Subcutaneous abdominal adipose tissue (tissue), 5 donors: Measurements from ENCODE around the gene DYSF.

Experiments used
- H3K27ac ChIP-seq: one replicate; pipeline ENCODE4 v1.7.0; 2013; ENCODE audit warnings: low read depth, mild to moderate bottlenecking, inconsistent platforms, low read length, moderate library complexity
- H3K27me3 ChIP-seq, 5 donors: one replicate each; pipeline ENCODE4 v1.7.0; 2013; ENCODE audit warnings: low read length in 5 of 5, inconsistent platforms in 1 of 5; ENCODE audit not compliant: control insufficient read depth in 5 of 5, insufficient read depth in 4 of 5
- H3K36me3 ChIP-seq, 5 donors: one replicate each; pipeline ENCODE4 v1.7.0; 2013; ENCODE audit warnings: low read length in 5 of 5; ENCODE audit not compliant: control insufficient read depth in 5 of 5, insufficient read depth in 5 of 5
- H3K4me1 ChIP-seq, 5 donors: one replicate each; pipeline ENCODE4 v1.7.0; 2013; ENCODE audit warnings: low read length in 5 of 5, mild to moderate bottlenecking in 3 of 5, moderate library complexity in 1 of 5; ENCODE audit not compliant: control insufficient read depth in 5 of 5, insufficient read depth in 5 of 5
- H3K4me3 ChIP-seq, 5 donors: one replicate each; pipeline ENCODE4 v1.7.0; 2013; ENCODE audit warnings: low read length in 5 of 5, low read depth in 1 of 5
- H3K9ac ChIP-seq, 5 donors: one replicate each; pipeline ENCODE4 v1.7.0; 2013; ENCODE audit warnings: low read length in 5 of 5, mild to moderate bottlenecking in 4 of 5, moderate library complexity in 3 of 5
- H3K9me3 ChIP-seq, 5 donors: one replicate each; pipeline ENCODE4 v1.7.0; 2013; ENCODE audit warnings: low read length in 5 of 5; ENCODE audit not compliant: control insufficient read depth in 5 of 5
- donor health status: healthy.
- donor health status: healthy.
- donor health status: healthy.
- donor health status: healthy.
- donor health status: healthy.

Gene DYSF

DNA sequence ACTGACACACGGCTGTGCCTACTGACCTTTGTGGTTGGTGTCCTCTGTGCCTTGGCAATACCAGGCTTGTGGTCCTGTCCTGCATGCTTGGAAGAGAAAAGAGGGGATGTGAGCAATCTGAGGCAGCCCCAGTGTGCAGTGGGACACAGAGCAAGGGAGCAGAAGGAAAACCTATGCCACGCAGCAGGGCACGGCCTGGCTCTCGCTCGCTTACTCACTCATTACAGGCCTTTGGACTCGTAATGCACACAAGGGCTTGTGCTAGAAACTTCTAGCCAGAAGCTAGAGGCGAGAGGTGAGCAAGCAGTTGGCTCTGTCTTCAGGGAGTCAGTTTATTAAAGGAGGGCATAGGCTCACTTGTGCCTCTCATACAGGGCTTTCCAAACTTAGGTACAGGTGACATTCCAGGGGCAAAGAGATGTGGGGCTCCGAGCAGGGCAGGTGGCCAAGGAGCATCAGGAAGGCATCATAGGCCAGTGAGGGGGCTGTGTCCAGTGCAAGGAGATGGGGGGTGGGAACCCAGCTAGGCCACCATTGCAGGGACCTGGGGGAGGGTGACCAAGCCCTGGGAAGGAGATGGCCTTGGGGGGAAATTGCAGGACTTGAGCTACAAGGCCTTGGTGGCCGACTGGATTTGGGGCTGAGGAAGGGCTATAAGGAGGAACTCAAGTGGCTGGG lies 100.8 kb downstream of the DYSF start:
- Histone ChIP-seq H3K4me3 (no peak overlapping the region), H3K9me3 (no peaks in the 10 kb centered on the region), H3K27ac (no peak overlapping the region), H3K4me1 (peaks cover 0 to 19% (median 0%) of the 10 kb centered on the region in 5 donors), H3K36me3 (peaks cover 0 to 37% (median 12%) of the 10 kb centered on the region in 5 donors), H3K27me3 (no peaks in the 10 kb centered on the region), H3K9ac (no peak overlapping the region)

DNA sequence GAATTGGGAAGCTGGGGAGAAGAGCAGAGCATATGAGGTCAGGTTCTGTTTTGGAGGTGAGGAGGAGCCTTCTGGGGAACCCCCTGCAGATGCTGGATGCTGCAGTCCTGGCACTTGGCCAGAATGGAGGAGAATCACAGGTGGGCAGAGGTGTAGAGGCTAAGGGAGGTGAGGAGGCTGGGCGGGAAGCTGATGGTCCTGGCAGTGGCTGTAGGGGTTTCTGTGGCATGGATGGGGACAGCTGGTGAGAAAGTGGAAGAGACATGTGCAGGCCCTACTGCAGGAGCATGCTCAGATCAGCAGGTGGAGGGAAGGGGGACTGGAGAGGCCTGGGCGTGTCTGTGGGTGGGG lies 101.3 kb downstream of the DYSF start:
- Histone ChIP-seq H3K4me1 (peaks cover 0 to 19% (median 0%) of the 10 kb centered on the region in 5 donors), H3K36me3 (peaks cover 0 to 41% (median 12%) of the 10 kb centered on the region in 5 donors), H3K4me3 (no peak overlapping the region)

DNA sequence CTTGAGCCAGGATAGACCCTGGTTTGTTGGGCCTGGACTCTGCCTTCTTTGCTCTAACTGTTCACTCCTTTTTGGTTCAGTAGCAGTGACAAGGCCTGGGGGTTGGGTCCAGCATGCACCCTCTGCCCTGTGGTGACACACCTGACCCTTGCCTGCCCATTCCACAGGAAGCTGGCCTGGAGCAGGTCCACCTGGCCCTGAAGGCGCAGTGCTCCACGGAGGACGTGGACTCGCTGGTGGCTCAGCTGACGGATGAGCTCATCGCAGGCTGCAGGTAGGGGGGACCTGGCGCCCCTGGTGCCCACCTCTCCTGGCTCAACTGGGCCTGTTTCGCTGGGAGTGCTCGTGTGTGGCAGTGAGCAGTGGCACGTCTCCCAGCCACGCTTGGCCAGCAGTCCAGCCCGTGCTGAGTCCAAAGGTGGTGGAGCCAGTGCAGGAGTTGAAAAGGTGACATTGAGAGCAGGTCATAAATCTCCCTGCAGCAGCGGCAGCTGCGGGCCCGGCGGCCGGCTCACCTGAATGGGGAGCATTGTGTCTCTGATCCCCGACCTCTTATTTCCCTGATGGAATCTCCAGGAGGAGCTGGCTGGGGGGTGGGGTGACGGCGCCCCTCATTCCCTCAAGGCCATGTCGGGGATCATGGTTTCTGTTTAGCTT lies 102.6 kb downstream of the DYSF start:
- Histone ChIP-seq H3K4me1 (peaks cover 0 to 19% (median 0%) of the 10 kb centered on the region in 5 donors), H3K27me3 (peaks cover 0 to 4% (median 0%) of the 10 kb centered on the region in 5 donors), H3K36me3 (peaks cover 0 to 41% (median 12%) of the 10 kb centered on the region in 5 donors), H3K4me3 (no peak overlapping the region), H3K9me3 (no peaks in the 10 kb centered on the region), H3K27ac (no peak overlapping the region), H3K9ac (no peak overlapping the region)

More for the DNA sequence above, 101.3 kb downstream of the DYSF start:
- Histone ChIP-seq H3K27ac (no peak overlapping the region), H3K27me3 (peaks cover 0 to 2% (median 0%) of the 10 kb centered on the region in 5 donors), H3K9me3 (no peaks in the 10 kb centered on the region), H3K9ac (no peak overlapping the region)

DNA sequence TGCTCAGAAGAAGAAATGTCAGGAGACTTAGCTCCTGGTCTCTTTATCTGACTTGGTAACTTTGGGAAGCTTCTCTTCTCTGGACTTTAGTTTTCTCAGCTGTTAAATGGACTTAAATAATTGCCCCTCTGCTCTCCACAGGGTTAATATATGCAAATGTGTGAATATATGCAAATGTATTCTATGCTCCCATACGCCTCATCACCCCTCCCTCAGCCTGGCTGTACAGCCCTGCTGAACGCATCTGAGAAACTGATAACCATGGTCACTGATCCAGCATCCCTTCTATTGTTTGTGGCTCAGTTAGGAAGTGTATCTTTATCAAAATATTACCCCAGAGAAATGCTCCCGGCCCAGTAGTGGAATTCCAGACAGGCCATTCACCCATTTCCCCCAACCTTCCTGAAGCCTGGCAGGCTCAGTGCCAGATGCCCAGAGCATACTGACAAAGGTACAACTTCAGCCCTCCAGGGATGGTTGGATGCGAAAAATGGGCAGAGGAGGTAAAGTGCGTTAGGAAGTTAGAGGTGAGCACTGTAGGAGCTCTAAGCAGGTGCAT lies 103.4 kb downstream of the DYSF start:
- H3K4me3 ChIP-seq: no peak overlapping the region
- no peak overlapping the region for H3K27ac ChIP-seq
- no peak overlapping the region for H3K9ac ChIP-seq
- peaks cover 0 to 4% (median 0%) of the 10 kb centered on the region in 5 donors for H3K27me3 ChIP-seq
- peaks cover 0 to 19% (median 0%) of the 10 kb centered on the region in 5 donors for H3K4me1 ChIP-seq
- peaks cover 0 to 36% (median 14%) of the 10 kb centered on the region in 5 donors for H3K36me3 ChIP-seq
- no peaks in the 10 kb centered on the region for H3K9me3 ChIP-seq

DNA sequence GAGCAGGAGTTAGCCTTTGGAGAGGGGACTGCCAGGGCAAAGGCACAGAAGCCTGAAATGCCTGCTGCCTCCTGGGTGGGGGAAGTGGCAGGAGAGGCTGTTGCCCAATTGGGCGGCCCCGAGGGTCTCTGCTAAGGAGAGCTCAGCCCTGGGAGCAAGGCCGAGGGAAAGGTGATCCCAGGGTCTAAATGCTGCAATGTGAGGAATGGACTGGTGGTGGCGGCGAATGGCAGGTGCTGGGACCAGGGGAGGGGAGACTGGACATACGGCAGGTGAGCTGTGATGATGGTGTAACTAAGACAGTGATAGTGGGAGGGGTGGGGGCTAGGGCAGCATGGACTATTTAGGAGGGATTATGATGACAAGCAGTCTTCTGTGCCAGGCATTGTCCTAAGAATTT lies 104.0 kb downstream of the DYSF start:
- no peak overlapping the region for H3K4me3 ChIP-seq
- H3K4me1 ChIP-seq: peaks cover 0 to 19% (median 0%) of the 10 kb centered on the region in 5 donors
- H3K27me3 ChIP-seq: peaks cover 0 to 4% (median 0%) of the 10 kb centered on the region in 5 donors
- H3K9ac ChIP-seq: no peak overlapping the region
- no peaks in the 10 kb centered on the region for H3K9me3 ChIP-seq
- H3K27ac ChIP-seq: no peak overlapping the region
- H3K36me3 ChIP-seq: peaks cover 0 to 40% (median 16%) of the 10 kb centered on the region in 5 donors

DNA sequence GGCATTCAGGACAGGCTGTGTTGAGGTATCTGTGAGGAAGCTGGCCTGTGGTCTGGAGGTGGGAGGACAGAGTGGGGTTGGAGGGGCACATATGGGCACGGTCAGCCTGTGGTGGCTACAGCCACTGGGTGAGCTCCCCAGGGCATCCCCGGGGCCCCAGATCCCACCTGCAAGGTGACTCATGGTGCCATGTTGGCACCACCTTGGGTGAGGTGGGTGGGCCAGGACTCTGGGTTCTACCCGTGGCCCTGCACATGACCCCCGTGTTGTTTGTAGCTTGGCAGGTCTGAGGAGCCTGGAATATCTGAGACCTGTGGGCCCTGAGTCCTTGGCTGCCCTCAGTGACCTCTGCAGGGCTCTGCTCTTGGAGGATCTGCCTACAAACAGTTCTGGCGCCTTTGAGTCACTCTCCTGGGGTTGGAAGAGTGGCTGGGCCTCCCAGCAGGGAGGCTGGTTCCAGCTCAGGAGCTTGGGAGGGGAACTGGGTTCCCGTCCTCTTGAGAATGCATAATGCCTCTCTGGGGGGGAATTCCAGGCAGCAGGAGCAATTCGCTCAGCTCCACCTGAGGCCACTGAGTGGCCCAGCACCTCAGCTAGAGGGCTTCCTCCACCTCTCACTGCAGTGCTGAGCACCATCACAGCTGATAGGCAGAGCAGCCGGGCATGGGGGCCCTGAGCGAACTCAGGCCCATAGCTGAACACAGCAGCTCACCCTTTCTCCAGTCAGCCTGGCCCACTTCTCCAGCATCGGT lies 105.1 kb downstream of the DYSF start:
- peaks cover 0 to 19% (median 0%) of the 10 kb centered on the region in 5 donors for H3K4me1 ChIP-seq
- peaks cover 0 to 4% (median 0%) of the 10 kb centered on the region in 5 donors for H3K27me3 ChIP-seq
- H3K9ac ChIP-seq: no peak overlapping the region

DNA sequence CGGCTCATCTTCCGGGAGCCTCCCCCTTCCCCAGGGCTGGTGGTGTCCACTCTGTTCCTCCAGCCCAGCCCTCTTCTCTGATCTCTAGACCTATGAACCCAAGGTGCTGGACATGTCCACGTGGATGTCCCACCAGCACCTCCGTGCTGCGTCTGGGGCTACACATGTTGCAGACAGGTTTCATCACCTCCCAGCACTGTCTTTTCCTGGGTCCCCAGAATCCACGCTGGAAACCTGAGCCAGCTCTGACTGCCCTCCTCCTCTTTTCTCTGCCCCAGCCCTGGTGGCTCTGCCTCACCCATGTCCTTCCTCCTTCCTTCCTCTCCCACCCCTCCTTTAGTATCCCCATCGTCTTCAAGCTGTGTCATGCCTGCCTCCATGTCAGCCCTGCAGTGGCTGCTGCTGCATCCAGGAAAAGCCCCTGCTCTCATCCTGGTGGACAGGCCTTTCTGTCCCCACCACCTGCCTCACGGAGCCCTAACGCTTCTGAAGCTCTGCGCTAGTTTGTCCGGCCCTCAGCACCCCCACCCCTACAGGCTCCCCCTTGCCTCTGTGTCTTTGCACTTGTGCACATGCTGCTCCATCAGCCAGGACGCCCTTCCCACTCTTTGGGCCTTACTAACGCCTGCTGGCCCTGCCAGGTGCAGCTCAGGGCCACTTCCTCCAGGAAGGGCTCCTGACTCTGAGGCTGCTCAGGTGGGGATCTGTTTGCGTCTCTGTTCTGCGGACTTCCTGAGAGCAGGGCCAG lies 105.9 kb downstream of the DYSF start:
- peaks cover 0 to 4% (median 0%) of the 10 kb centered on the region in 5 donors for H3K27me3 ChIP-seq
- H3K9ac ChIP-seq: no peak overlapping the region
- peaks cover 0 to 31% (median 8%) of the 10 kb centered on the region in 5 donors for H3K36me3 ChIP-seq
- H3K9me3 ChIP-seq: no peaks in the 10 kb centered on the region
- no peak overlapping the region for H3K4me3 ChIP-seq
- H3K4me1 ChIP-seq: peaks cover 0 to 19% (median 0%) of the 10 kb centered on the region in 5 donors
- H3K27ac ChIP-seq: no peak overlapping the region

More for the DNA sequence above, 105.1 kb downstream of the DYSF start:
- H3K4me3 ChIP-seq: no peak overlapping the region
- no peak overlapping the region for H3K27ac ChIP-seq
- peaks cover 0 to 34% (median 12%) of the 10 kb centered on the region in 5 donors for H3K36me3 ChIP-seq
- H3K9me3 ChIP-seq: no peaks in the 10 kb centered on the region

DNA sequence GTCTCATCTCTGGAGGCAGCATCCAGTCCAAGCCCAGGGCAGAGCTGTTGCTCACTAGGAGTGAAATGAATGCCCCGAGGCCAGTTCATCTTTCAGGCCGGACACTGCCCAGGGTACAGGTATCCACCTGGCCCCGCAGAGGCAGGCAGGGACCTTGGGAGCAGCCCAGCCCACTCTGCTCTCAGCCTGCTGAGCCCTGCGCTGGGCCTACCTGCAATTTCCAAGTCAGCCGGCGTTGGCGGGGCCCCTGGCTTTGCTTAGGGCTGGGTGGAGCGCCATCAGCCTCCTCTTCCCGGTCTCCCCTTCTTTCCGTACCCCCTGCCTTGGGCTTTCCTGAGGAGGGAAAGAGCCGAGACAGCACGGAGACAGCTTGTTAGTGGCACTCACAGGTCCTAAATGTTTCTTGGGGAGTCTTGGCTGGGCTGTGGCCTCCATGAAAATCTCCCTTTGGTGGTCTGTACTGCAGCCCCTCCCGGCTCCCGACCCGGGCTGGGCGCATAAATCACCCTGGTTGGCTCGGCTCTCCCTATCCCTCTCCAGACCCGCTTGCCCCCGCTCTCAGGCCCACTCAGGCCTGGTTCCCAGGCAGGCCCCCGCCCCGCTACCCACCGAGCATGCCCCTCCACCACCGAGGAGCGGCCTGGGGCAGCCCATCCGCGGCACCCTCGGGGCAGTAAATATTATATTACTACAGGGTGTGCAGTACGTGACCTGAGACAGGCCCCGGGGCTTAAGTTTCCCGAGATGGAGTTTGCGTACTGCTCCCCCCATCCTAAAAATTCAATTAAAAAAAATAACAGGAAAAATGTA lies 106.7 kb downstream of the DYSF start:
- Histone ChIP-seq H3K27me3 (peaks cover 0 to 4% (median 0%) of the 10 kb centered on the region in 5 donors), H3K36me3 (peaks cover 0 to 31% (median 8%) of the 10 kb centered on the region in 5 donors), H3K9ac (no peak overlapping the region), H3K9me3 (no peaks in the 10 kb centered on the region), H3K4me1 (peaks cover 0 to 19% (median 0%) of the 10 kb centered on the region in 5 donors), H3K27ac (no peak overlapping the region), H3K4me3 (no peak overlapping the region)

DNA sequence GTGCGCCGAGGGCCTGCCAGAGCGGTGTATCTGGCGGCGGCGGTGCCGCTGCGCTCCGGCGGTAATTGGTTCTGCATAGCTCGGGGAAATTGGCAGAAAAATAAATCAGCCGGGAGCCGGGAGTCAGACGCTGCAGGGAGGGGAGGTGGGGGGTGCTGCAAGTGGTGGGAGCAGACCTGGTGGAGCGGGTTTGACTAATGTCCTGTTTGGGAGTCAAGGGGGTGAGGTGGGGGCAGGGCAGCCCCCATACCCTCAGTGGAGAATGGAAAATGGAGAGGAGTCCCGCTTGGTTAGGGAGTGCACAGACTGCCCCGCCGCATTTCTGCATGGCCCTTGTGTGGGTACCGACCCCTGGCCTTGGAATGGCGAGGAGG lies 107.3 kb downstream of the DYSF start:
- Histone ChIP-seq H3K9ac (no peak overlapping the region), H3K4me1 (peaks cover 0 to 15% (median 0%) of the 10 kb centered on the region in 5 donors), H3K9me3 (no peaks in the 10 kb centered on the region), H3K4me3 (no peak overlapping the region), H3K27ac (no peak overlapping the region), H3K36me3 (peaks cover 0 to 28% (median 7%) of the 10 kb centered on the region in 5 donors), H3K27me3 (peaks cover 0 to 4% (median 0%) of the 10 kb centered on the region in 5 donors)
